ENCODE data around the gene RNF150.

RNF150 gene

DNA sequence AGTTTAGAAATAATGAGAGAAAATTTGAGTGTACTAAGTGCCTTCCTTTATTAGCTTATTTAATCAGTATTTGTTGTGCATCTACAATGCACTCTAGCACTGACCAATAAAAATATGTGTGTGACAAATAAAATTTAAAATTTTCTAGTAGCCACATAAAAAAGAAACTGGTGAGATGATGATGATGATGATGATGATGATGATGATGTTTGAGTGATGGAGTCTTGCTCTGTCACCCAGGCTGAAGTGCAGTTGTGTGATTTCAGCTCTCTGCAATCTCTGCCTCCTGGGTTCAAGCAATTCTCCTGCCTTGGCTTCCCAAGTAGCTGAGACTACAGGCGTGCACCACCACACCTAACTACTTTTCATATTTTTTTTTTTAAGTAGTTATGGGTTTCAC is 110.2 kb downstream of the RNF150 start:
- DNase-seq (ENCODE audit: low read depth in 2 of 2), result no peak

DNA sequence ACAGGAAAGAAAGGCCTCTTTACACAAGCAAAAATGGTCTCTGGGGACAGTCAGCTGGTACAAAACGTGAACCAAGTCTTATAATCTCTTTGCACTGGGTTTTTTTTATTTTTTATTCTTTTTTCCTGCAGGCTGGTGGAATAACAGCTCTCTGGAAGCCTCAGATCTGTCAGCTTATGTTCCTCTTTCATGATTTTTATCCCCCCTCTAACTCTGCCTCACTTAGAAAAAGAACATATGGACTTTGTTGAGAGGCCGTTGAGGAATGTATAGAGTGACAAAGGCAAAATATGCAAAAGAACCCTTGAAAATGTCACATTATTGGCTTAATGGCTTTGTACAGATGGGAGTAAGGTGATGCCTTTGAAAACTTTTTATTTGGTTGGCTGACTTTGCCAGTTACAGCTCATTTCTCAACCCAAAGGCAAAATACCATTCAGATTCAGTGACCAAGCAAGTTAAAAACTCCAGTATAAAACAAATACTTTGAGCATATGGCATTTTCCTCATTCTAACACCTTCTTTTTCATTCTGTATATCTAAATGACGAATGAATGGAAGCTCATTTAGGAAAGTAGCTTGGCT is 111.1 kb downstream of the RNF150 start:
- no peak for DNase-seq (ENCODE audit: low read depth in 2 of 2)

DNA sequence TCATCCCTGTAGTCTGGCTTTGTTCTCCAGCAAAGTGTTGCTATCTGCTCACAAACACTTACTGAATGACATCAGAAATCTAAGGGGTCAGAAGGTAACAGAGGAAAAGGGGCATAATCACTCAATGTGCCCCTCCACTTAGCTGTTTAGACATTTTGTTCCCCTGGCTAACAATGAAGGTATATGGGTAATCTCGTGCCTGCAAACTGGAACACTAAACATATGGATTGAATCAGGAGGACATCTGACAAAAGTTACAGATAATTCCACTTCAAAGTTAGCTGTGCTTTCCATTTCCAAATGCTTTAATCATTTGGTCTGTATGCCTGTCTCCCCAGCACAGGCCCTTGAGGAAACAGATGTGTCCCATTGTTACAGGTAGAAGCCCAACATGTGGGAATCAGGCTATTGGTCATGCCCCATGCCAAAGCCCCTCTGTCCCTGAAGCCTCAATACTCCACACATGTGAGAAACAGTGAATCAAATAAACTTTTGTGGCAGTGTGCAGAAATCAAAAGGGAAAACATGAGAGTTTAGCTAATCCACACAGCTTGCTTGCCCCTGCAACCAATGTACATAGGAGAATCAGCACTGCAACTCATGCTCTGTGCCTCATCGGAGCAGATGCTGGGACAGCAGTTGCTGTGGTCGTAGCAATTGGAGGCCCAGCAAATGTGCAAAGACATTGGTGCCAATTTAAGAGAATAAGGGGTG is 111.7 kb downstream of the RNF150 start:
- DNase-seq (ENCODE audit: low read depth in 2 of 2), result no peak

DNA sequence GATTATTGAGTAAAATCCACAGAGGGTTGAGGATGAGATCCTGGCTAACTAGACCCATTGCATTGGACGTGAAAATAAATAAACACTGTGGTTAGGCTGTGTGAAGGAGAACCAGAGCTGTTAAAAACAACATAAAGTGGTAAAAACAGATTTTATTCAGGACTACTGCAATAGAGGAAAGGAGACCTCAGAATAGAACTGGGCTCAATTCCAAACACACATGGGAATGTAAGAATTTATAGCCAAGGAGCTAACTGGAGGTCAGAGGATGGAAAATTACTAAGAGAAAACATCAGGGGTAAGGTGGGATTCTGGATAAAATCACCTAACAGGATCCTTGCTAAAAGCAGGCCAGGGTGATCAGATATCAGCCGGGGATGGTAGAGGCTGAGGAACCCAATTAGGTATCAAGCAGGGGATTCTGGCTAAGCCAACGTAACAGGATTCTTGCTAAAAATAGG is 112.4 kb downstream of the RNF150 start:
- peak; percentile 66 to 71 for DNase-seq (ENCODE audit: low read depth in 2 of 2)

DNA sequence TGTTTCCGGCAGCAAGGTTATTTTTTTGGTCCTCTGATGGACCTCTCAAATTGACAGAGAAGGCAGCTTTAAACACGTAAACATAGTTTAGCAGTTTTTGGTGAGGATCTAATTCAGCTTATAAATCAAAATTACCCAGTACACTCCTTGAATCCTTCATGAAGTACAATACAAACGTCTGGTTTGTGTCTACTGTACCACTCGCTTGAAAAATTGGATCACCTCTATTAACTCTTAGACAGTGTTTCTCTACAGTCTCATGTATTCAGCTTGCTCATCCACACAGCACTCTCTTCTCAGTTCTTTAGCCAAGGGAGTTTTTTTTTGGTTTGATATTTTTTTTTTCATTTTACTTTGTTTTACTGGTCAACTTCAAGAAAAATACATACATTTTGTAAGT is 113.5 kb downstream of the RNF150 start:
- no peak for DNase-seq (ENCODE audit: low read depth in 2 of 2)

DNA sequence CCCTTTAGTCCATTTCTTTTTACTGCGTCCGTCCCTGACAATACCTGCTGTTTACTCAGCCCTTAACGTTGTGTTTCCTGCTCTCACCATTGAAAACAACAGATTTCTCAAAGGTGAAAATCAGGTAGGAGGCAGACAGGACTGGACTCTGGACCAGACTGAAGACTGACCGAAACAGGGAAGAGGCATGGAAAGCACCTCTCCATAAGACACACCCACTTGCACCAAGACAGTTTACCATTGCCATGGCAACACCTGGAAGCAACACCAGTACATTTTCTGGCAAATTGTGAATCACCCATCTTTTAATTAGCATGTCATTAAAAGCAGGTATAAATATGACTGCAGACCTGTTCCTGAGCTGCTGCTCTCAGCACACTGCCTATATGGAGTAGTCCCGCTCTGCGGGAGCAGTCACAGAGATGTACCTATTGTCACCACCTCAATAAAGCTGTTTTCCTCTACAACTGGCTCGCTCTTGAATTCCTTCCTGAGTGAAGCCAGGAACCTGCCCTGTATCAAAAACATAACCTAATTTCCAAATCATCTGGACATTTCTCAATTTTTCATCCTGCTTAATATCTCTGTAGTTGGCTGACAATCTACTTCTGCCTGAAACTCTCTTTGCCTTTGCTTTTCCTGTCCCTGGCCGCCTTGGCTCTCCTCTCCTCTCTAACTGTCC is 117.0 kb downstream of the RNF150 start:
- no peak for DNase-seq (ENCODE audit: low read depth in 2 of 2)

DNA sequence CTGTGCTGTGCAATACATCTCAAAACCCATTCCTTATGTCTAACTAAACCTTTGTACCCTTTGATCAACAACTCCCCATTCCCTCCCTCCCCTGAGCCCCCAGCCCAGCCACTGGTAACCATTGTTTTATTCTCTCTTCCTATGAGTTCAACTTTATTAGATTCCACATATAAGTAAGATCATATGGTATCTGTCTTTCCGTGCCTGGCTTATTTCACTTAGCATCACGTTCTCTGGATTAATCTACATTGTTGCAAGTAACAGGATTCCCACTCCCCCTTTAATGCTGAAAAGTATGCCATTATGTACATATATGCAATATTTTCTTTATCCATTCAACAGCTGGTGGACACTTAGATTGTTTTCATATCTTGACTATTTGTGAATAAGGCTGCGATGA is 119.4 kb downstream of the RNF150 start:
- no peak for DNase-seq (ENCODE audit: low read depth in 2 of 2)

DNA sequence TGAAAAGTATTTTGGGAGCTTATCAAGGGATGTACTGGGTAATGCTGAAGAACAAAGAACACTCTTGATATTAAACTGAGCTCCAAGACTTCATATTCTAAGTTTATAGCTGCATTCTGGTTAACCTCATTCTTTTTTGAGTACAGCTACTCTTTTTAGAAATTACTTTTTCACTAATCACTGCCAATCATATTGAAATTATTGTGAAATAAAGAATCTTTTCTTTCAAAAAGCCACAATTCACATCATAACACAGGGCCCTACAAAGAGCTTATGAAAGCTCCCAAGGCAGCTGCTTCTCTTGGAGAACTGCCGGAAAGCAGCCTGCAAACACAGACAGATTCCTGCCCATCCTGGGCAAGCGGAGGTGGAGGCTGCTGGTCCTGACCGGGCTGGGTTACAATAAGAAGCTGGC is 121.4 kb downstream of the RNF150 start:
- no peak for DNase-seq (ENCODE audit: low read depth in 2 of 2)

DNA sequence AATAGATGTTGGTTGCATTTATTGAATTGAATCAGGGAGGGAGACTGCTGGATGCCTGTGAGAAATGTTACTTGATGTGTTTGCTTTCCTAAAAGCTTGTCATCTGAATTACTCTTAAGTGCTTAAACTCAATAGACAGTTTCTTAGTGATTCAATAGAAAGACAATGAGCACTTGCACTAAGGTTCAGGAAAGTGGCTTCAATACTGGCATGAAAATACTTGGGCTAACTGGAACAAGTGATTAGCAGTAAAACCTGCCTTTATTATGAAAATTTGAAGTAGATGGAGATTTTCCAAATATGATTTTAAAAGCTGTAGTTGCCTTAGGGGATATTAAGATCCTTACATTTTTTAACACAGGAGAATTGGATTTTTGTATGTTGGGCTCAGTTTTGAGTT is 123.3 kb downstream of the RNF150 start:
- no peak for DNase-seq (ENCODE audit: low read depth in 2 of 2)

DNA sequence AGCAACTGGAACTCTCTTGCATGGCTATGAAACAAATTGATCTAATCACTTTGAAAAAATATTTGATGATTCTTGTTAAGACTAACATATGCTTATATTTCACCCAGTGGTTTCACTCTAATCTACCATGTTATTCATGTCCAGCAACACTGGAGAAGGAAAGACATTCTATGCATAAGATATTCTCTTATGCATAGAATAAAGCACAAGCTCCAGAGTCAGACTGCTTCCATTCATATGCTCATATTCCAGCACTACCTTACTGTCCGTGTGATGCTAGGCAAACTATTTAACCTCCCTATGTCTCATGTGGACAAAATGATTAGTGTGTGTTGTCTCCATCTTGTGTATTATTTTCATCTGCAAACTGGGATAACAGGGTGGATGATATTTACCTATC is 124.1 kb downstream of the RNF150 start:
- no peak for DNase-seq (ENCODE audit: low read depth in 2 of 2)

DNA sequence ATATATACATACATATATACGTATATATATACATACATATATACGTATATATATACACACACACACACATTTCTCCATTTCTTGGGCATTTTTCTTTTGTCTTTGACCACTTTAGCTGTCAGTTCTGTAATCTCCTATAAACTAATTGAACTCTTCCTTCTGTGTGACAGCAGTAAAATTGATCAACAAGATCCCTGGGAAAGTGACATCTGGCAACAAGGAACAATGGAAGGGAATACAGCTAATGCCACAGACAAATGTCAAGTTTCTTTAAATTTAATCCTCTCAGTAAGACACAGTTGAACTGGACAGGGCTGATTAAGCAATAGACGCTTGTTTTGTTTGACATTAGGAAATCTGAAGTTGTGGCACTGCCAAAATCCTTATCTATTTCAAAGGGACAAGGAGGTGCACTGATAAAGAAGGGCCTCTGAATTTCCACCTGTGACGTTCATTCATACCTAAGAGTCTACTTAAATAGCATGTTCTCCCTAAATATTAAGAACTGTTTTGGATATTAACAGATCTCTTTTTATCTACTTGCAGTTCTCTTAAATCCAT is 126.9 kb downstream of the RNF150 start:
- no peak for DNase-seq (ENCODE audit: low read depth in 2 of 2)

DNA sequence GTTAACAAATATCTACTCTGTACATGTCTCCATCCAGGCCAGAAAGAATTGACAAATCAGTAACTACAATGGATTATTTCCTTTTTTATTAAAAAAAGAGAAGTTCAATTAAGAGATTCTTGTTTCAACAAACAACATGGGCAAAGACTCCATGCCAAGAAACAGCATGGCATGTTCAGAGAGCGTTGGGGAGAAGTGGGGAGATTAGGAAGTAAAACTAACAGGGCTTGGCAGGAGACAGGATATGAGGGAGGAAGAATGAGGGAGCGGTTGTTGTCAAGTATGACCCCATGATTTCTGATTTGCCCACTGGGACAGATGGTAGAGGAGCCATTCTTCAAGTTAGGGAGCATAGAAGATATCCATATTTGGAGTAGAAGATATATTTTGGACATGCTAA is 128.4 kb downstream of the RNF150 start:
- DNase-seq (ENCODE audit: low read depth in 2 of 2), result no peak

DNA sequence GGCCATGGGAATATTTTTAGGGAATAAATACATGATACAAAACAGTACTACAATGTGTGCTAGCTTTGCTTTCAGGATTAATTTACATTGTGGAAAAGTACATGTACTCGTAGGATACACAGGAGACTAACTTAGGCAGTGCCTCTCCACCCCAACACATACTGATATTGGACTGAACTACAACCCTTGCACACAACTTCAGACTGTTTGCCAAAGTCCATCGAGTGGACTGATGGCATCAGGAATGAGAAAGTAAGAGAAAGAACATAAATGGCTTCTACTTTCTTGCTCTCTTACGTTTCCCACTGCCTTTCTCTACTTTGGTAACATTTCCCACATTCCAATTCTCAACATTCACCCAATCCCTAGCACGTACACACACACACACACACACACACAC is 130.1 kb downstream of the RNF150 start:
- no peak for DNase-seq (ENCODE audit: low read depth in 2 of 2)

DNA sequence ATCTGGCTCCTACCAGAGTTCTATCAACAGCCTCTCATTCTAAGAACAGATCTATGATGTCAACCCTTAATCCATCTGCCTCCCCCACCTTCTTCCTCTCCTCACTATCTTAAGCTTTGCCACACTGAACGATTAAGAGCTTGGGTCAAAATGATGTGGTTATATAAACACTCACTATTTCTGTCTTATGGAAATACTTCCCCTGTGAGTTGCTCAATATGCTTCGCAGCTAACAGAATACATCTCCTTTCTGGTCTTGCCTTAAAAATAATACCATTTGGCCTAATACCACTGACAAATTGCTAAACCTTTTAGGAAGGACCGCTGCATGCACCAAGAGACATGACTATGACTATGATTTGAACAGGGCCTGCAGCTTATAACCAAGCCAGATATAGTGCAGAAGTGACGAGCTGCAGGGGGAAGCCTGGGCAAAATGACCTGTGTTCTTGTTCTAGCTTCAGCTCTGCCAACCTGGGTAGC is 130.9 kb downstream of the RNF150 start:
- DNase-seq (ENCODE audit: low read depth in 2 of 2), result peak; percentile 54 to 58

DNA sequence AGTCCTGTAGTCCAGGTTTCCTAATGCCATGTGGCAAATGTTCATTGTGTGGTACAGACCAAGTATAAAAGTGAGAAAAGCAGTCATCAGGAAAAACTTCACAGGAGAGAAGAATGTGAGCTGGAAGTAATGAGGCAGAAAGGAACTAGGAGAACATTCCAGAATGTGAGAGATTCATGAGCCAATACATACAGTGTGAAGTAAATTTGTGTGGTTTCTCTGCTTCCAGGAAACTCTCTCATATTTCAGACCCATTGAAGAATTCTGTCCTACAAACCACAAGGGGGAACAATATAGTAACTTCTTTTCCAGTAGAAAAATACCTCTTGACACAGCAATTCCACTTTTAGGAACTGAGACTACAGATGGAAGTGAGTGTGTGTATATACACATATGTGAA is 136.5 kb downstream of the RNF150 start:
- peak; percentile 77 to 81 for DNase-seq (ENCODE audit: low read depth in 2 of 2)

DNA sequence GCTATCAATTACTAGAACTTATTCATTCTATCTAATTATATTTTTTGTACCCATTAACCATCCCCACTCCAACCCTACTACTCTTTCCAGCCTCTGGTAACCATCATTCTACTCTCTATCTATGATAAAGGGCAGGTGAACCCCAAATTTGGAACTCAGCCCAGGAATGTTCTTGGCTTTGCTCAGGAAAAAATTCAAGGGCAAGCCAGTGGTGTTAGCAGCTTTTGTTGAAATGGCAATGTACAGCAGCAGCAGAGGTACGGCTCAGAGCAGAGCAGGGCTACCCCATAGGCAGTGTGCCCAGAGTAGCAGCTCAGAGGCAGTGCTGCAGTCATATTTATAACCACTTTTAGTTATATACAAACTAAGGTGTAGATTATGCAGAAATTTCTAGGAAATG is 138.2 kb downstream of the RNF150 start:
- DNase-seq (ENCODE audit: low read depth in 2 of 2), result no peak

DNA sequence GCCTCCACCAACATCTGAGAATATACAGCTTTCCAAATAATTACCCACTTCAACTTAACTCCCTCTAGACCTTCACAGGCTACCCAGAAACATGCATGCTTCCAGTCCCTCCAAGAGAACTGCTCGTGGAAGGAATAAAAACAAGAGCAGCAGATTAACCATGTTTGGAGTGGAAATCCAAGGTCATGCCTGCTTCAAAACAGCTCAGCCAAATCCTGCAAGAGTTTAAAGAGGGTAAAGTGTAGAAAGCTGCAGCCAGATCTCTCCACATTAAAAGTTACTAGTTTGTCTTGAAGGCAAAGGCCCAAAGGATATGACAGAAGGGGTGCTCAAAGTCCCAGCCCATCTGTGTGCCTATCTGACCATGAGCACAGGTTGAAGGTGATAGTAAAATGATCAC is 139.3 kb downstream of the RNF150 start:
- DNase-seq (ENCODE audit: low read depth in 2 of 2), result no peak

DNA sequence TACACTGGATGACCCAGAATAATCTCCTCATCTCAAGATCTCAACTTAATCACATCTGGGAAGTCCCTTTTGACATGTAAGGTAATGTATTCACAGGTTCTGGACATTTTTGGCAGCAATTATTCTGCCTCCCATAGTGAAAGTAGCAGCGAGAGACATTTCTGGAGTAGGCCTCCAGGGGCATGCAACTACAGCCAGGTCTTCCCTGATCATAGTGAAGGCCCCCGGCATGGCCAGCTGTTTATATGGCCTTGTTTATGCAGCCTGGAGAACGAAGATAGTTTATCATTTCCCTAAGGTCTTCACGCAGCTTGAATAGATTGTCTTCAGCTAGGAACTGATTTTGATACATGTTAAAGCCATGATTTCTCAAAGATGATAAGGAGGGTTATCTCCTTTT is 139.9 kb downstream of the RNF150 start:
- no peak for DNase-seq (ENCODE audit: low read depth in 2 of 2)

DNA sequence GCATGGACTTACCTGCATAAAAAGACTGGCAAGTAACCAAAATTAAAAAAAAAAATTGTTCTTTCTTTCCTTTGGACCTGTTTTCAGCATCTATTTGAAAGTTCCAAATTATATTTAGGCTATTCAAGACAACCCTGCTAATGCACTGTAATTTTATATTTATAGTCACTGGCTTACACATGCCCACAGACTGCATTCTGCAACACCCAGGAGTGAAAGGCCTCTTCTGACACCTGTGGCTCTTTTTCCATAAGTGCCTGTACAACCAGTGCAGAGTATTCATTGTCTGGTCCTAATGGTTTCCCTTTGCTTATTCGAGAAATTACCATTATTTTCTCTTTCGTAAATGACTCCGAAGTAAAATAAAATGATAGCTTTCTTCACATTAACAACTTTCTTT is 143.3 kb downstream of the RNF150 start:
- DNase-seq (ENCODE audit: low read depth in 2 of 2), result no peak

DNA sequence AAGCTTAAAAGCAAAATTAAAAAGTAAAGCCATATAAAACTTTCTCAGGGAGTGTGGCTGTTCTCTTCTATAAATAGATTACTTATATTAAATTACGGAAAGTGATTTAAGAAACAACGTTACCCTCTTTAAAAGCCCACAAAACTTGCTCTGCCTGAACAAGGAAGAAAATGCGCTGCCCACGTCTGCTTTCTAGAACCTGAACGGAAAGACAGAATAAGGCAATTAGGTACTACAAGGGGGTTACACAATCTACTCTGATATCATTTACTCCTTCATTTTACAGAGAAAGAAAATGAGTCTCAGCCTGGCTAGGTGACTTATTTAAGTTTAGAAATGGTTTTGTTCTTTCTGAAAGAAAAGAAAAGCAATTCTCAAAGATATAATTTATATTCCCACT is 147.2 kb downstream of the RNF150 start:
- no peak for DNase-seq (ENCODE audit: low read depth in 2 of 2)

DNA sequence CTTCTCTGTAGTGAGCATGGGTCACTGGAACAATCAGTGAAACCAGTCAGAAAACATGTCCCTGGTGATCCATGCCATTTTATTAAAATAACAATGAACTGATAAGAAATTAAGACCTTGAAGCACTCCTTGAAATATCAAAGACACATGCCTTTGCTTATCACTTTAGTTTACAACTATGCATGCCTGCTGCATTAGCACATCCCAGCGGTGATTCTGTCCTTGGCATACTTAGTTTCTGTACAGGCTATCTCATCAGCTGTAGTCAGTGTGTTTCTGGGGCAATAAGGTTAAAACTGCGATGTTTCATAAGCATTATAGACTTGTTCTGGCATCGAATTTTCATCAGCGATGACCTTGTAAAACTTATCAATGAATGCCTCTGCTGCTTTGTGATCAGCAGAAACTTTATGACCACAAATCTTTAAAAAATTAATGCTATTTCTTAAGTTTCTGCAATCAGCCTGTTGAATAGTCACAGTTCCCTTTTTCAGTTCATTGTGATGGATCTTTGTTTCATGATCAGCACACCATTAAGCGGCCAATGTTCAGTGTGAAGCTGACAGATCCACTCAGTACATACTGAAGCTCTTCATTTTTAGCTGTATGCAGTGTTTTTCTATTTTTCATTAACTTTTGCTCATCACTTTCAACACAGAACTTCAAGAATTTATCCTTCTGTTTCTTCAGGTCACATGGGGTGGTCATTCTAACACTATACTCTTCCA is 150.5 kb downstream of the RNF150 start:
- DNase-seq (ENCODE audit: low read depth in 2 of 2), result no peak
